GM23338 (cell line): ENCODE measurements around the gene MAPRE2.

Source experiments
- CTCF ChIP-seq, 2 experiments: fragments of 200-600 bp in 1 of 2; sonication (generic) in 1 of 2; conservative IDR thresholded peaks; 2 replicates each; pipeline versions ENCODE4 v1.5.1 to v1.6.1; 2016 to 2017; ENCODE audit warnings: antibody characterized with exemption in 2 of 2, low read depth in 2 of 2, mild to moderate bottlenecking in 2 of 2, moderate library complexity in 1 of 2
- ETS1 ChIP-seq: IDR thresholded peaks from 2 replicates; pipeline ENCODE4 v1.6.1; 2016; ENCODE audit warnings: antibody characterized with exemption
- EZH2 ChIP-seq: fragments of 200-600 bp; sonication (generic); IDR thresholded peaks from one replicate; pipeline ENCODE4 v1.8.0; 2017; ENCODE audit warnings: antibody characterized with exemption, mild to moderate bottlenecking, low read depth; ENCODE audit not compliant: unreplicated experiment
- JUNB ChIP-seq: IDR thresholded peaks from one replicate; pipeline ENCODE4 v1.6.1; 2016; ENCODE audit warnings: antibody characterized with exemption; ENCODE audit not compliant: unreplicated experiment
- POLR2AphosphoS5 ChIP-seq: IDR thresholded peaks from 2 replicates; pipeline ENCODE4 v1.6.1; 2016; ENCODE audit warnings: antibody characterized with exemption, low read depth

GRCh38 chr18:35054401-35054800 is 13.2 kb downstream of the MAPRE2 start:
- no peak for TF ChIP-seq POLR2AphosphoS5
- no peak for TF ChIP-seq JUNB
- no peak for TF ChIP-seq CTCF (conservative IDR thresholded peaks at IDR 0.05; ENCODE audit: low read depth in 2 of 2)
- no peak for TF ChIP-seq EZH2
- TF ChIP-seq ETS1 = no peak
